MM.1S (cell line): ENCODE data around the gene KPNA5.

Source experiments
- DNase-seq: peaks from one replicate; pipeline ENCODE4 v3.0.0-alpha.2; 2015
- H2AFZ ChIP-seq: fragments of 300-600 bp; sonication (generic); 2 replicates; pipeline ENCODE4 v1.6.0; 2016; ENCODE audit warnings: antibody characterized with exemption, low read length
- H3F3A ChIP-seq: fragments of 300-600 bp; sonication (generic); 2 replicates; pipeline ENCODE4 v1.6.1; 2016; ENCODE audit warnings: mild to moderate bottlenecking, antibody characterized with exemption, low read length, moderate library complexity, mixed read lengths; ENCODE audit not compliant: insufficient read depth
- H3K27ac ChIP-seq: fragments of 300-600 bp; sonication (generic); 2 replicates; pipeline ENCODE4 v1.5.1; 2016; ENCODE audit warnings: mild to moderate bottlenecking, low read length
- H3K27me3 ChIP-seq: fragments of 300-600 bp; sonication (generic); replicated peaks from 2 replicates; pipeline ENCODE4 v1.6.0; 2016; ENCODE audit warnings: low read length; ENCODE audit not compliant: insufficient read depth
- H3K36me3 ChIP-seq: fragments of 300-600 bp; sonication (generic); replicated peaks from 2 replicates; pipeline ENCODE4 v1.6.1; 2016; ENCODE audit warnings: mild to moderate bottlenecking, low read length, mixed read lengths; ENCODE audit not compliant: insufficient read depth
- H3K4me1 ChIP-seq: fragments of 300-600 bp; sonication (generic); 2 replicates; pipeline ENCODE4 v1.6.1; 2016; ENCODE audit warnings: low read length, mixed read lengths
- H3K4me2 ChIP-seq: fragments of 300-600 bp; sonication (generic); 2 replicates; pipeline ENCODE4 v1.6.0; 2016; ENCODE audit warnings: low read depth, low read length
- H3K4me3 ChIP-seq: fragments of 300-600 bp; sonication (generic); 2 replicates; pipeline ENCODE4 v1.5.1; 2016; ENCODE audit warnings: low read length, mixed read lengths
- H3K79me2 ChIP-seq: fragments of 300-600 bp; sonication (generic); 2 replicates; pipeline ENCODE4 v1.6.1; 2016; ENCODE audit warnings: mixed run types, low read length, mixed read lengths
- H3K9ac ChIP-seq: fragments of 300-600 bp; sonication (generic); 2 replicates; pipeline ENCODE4 v1.6.1; 2016; ENCODE audit warnings: low read length, mixed read lengths
- H3K9me2 ChIP-seq: fragments of 300-600 bp; sonication (generic); replicated peaks from 2 replicates; pipeline ENCODE4 v1.6.1; 2016; ENCODE audit warnings: mild to moderate bottlenecking, low read length, mixed read lengths; ENCODE audit not compliant: insufficient read depth
- H3K9me3 ChIP-seq: fragments of 300-600 bp; sonication (generic); replicated peaks from 2 replicates; pipeline ENCODE4 v1.6.1; 2016; ENCODE audit warnings: mild to moderate bottlenecking, low read length, mixed read lengths; ENCODE audit not compliant: insufficient read depth
- H4K20me1 ChIP-seq: fragments of 300-600 bp; sonication (generic); 2 replicates; pipeline ENCODE4 v1.6.1; 2016; ENCODE audit warnings: mild to moderate bottlenecking, low read length, moderate library complexity, mixed read lengths; ENCODE audit not compliant: insufficient read depth
- EZH2 ChIP-seq: fragments of 300-600 bp; sonication (generic); optimal IDR thresholded peaks from 2 replicates; pipeline ENCODE3; 2017; ENCODE audit warnings: low read depth, mild to moderate bottlenecking, antibody characterized with exemption, low read length, mixed read lengths
- EZH2phosphoT487 ChIP-seq: fragments of 300-600 bp; sonication (generic); IDR thresholded peaks from 2 replicates; pipeline ENCODE4 v1.6.1; 2018; ENCODE audit warnings: antibody characterized with exemption, low read length
- TF ChIP-seq, protein P1 (sequence below): fragments of 300-600 bp; sonication (generic); IDR thresholded peaks from 2 replicates; pipeline ENCODE4 v1.5.1; 2016; ENCODE audit warnings: antibody characterized with exemption, low read length, mixed read lengths

Gene KPNA5

DNA sequence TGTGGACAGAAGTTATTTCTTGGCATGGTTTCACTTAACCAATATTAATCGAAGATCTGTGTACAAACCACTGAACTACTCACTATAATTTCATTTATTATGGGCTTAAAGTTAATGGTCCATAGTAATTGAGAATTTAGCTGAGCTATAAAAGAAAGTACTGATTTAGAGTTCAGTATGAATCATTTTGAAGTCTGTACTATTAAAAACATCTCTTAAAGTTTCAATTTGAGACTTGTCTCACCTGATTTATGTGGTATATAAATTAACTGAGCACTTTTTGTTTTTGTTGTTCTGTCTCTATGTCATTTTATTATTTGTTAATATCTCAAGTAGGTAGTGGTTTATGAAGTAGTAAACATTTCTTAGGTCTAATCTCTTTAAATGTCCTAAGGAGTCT is 24.9 kb downstream of the KPNA5 start:
- no peak for DNase-seq
- TF ChIP-seq EZH2phosphoT487: no peak
- no peak for TF ChIP-seq EZH2
- TF ChIP-seq, protein P1, sequence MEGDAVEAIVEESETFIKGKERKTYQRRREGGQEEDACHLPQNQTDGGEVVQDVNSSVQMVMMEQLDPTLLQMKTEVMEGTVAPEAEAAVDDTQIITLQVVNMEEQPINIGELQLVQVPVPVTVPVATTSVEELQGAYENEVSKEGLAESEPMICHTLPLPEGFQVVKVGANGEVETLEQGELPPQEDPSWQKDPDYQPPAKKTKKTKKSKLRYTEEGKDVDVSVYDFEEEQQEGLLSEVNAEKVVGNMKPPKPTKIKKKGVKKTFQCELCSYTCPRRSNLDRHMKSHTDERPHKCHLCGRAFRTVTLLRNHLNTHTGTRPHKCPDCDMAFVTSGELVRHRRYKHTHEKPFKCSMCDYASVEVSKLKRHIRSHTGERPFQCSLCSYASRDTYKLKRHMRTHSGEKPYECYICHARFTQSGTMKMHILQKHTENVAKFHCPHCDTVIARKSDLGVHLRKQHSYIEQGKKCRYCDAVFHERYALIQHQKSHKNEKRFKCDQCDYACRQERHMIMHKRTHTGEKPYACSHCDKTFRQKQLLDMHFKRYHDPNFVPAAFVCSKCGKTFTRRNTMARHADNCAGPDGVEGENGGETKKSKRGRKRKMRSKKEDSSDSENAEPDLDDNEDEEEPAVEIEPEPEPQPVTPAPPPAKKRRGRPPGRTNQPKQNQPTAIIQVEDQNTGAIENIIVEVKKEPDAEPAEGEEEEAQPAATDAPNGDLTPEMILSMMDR: no peak
- Histone ChIP-seq H3K79me2 (no peaks in the 10 kb centered on the region), H3K27me3 (no peaks in the 10 kb centered on the region), H3F3A (no peaks in the 10 kb centered on the region), H3K9me3 (no peaks in the 10 kb centered on the region), H3K27ac (no peak overlapping the region), H3K4me3 (no peak overlapping the region), H3K9me2 (no peaks in the 10 kb centered on the region), H3K4me1 (no peaks in the 10 kb centered on the region), H2AFZ (no peak overlapping the region), H3K4me2 (no peak overlapping the region), H4K20me1 (no peaks in the 10 kb centered on the region), H3K9ac (no peak overlapping the region), H3K36me3 (no peaks in the 10 kb centered on the region)

DNA sequence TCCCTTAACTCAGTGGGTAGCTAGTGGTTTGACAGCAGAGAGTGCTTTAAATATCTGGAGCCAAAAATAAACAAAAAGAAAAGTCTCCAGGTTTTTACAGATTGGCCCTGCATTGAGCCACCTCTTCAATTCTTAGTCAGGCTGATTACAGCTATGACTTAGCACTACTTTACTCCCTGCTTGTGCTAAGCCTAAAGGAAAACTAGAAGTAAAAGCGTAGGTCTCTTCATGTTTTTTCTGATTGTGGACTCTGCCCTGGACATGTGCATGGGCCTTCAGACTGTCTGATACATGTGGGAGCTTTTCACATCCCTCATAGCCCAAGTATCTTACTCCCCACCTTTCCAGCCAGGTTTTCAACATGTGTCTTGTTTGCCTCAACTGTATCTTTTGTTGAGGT is 33.3 kb downstream of the KPNA5 start:
- Histone ChIP-seq H3K79me2 (no peaks in the 10 kb centered on the region), H3K4me1 (no peaks in the 10 kb centered on the region), H3K9ac (no peak overlapping the region), H4K20me1 (no peaks in the 10 kb centered on the region), H2AFZ (no peak overlapping the region), H3K27ac (no peak overlapping the region), H3K27me3 (no peaks in the 10 kb centered on the region), H3K9me3 (no peaks in the 10 kb centered on the region), H3F3A (no peaks in the 10 kb centered on the region), H3K4me3 (no peak overlapping the region), H3K9me2 (no peaks in the 10 kb centered on the region), H3K36me3 (no peaks in the 10 kb centered on the region), H3K4me2 (no peak overlapping the region)
- no peak for DNase-seq
- no peak for TF ChIP-seq EZH2phosphoT487
- TF ChIP-seq, protein P1: no peak
- TF ChIP-seq EZH2: no peak

DNA sequence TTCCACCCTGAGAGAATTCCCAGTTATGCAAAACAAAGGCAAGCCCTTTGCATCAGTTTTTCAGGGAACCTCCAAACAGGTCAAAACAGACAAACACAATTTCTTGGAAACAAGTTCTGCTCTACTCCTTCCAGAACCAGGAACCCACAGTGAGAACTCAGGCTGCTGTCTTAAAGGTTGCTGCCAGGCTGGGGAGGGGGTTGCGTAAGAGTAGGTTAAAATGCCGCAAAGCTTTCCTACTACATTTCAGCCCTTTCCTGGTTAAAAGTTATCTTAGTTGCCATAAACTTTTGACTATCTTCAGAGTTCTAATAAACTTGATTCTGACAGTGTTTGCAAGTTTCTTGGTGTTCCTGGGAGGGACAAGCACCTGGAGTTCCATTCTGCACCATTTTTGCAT is 33.8 kb downstream of the KPNA5 start:
- H3K27ac ChIP-seq: no peak overlapping the region
- no peaks in the 10 kb centered on the region for H3K4me1 ChIP-seq
- H3K36me3 ChIP-seq: no peaks in the 10 kb centered on the region
- TF ChIP-seq EZH2phosphoT487: no peak
- TF ChIP-seq EZH2: no peak
- TF ChIP-seq, protein P1: no peak
- H3K9me2 ChIP-seq: no peaks in the 10 kb centered on the region
- no peaks in the 10 kb centered on the region for H3K79me2 ChIP-seq
- no peaks in the 10 kb centered on the region for H4K20me1 ChIP-seq
- no peaks in the 10 kb centered on the region for H3F3A ChIP-seq
- H3K4me2 ChIP-seq: no peak overlapping the region
- H3K4me3 ChIP-seq: no peak overlapping the region
- H3K27me3 ChIP-seq: no peaks in the 10 kb centered on the region
- no peaks in the 10 kb centered on the region for H3K9me3 ChIP-seq
- no peak overlapping the region for H2AFZ ChIP-seq
- DNase-seq: no peak
- no peak overlapping the region for H3K9ac ChIP-seq
